Fibroblast of pulmonary artery (primary cell): ENCODE results near the gene ARSH.
"Not testable (repeated sequence)": the region's sequence is repeated elsewhere in the genome, so short reads cannot be mapped to it uniquely, and the experiment has no call there.

Experiments
- DNase-seq: peaks from one replicate; pipeline ENCODE4 v3.0.0-alpha.2; 2010; ENCODE audit warnings: low read depth
- H3K4me3 ChIP-seq: replicated peaks from 2 replicates; pipeline ENCODE4 v1.5.1; 2011; ENCODE audit warnings: low read depth, mild to moderate bottlenecking, control low read depth, low read length, moderate library complexity
- TF ChIP-seq, protein P1 (sequence below): IDR thresholded peaks from 2 replicates; pipeline ENCODE4 v1.5.1; 2011; ENCODE audit warnings: mild to moderate bottlenecking, control low read depth, low read length, inconsistent platforms; ENCODE audit errors: missing control alignments

ARSH gene

DNA sequence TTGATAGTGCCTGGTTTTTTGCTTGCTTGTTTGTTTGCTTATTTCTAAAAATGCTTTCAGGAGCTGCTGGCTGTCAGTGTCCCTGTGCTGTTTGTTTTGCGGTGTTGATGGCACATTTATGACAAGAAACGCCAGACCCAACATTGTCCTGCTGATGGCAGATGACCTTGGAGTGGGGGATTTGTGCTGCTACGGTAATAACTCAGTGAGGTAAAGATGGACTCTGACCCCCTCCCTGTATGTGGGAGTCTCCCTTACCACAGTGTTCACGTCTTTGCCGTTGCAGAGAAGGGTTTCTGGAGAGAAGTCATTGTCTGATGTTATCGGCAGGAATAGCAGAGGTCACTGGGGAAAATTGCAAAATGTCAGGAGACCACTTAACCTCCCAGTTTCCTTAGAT is at the start of gene ARSH:
Gene ARSH (plus strand): TSS at position 52 of the 400 bp plus-strand sequence. CDS start 67 bp downstream, at position 119.
- DNase-seq, result no peak
- no peak within 1 kb of the TSS for H3K4me3 ChIP-seq

DNA sequence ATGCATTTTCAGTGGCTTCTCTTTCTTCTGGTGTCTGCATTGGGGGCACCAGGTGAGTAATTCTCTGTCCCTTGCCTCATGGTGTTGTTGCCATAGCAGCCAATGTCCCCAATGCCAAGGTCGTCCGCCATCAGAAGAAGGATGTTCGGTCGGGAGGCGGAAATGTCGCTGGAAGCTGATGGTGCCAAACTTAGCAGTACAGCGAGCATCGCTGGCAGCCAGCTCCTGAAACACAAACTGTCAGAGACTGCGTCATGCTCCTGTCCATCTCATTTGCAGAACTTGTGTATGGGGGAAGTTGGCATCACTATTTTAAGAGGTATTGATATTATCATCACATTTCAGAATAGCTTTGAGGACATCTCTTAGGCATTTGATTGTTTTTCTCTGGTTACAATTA is 48.1 kb upstream of the ARSH start:
- no peak for DNase-seq
- TF ChIP-seq, protein P1, sequence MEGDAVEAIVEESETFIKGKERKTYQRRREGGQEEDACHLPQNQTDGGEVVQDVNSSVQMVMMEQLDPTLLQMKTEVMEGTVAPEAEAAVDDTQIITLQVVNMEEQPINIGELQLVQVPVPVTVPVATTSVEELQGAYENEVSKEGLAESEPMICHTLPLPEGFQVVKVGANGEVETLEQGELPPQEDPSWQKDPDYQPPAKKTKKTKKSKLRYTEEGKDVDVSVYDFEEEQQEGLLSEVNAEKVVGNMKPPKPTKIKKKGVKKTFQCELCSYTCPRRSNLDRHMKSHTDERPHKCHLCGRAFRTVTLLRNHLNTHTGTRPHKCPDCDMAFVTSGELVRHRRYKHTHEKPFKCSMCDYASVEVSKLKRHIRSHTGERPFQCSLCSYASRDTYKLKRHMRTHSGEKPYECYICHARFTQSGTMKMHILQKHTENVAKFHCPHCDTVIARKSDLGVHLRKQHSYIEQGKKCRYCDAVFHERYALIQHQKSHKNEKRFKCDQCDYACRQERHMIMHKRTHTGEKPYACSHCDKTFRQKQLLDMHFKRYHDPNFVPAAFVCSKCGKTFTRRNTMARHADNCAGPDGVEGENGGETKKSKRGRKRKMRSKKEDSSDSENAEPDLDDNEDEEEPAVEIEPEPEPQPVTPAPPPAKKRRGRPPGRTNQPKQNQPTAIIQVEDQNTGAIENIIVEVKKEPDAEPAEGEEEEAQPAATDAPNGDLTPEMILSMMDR, result no peak
- H3K4me3 ChIP-seq, result no peak overlapping the region

More for the DNA sequence above, at the start of gene ARSH:
- TF ChIP-seq, protein P1, result no peak

DNA sequence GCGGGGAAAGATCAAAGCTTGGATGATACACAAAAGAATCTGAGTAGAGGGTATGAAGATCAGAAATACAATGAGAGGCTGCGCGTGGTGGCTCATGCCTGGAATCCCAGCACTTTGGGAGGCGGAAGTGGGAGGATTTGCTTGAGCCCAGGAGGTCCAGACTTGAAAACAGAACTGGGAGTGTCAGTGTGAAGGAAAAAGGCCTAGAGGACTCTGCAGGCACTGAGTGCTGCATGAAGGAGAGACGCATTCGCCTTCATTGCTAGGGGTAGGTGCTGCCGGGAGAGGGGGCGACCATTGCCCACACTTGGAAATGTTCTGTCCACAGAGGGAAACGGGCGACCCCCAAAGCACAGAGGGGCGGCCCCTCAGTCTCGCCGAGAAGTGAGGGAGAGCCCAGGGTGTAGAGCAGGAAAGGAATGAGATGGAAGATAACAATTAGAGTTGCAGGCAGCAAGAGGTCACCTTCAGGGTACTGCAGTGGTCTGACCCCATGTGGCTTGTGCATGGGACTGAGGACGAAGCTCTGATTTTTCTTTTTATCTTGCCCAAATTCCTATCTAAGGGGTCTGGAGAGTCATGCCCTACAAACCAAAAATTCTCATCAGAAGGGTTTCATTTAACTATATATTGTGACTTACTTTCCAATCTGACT is 45.4 kb upstream of the ARSH start:
- TF ChIP-seq, protein P1, result no peak
- no peak overlapping the region for H3K4me3 ChIP-seq
- no peak for DNase-seq

GRCh38 chrX:2962381-2962780 is 44.0 kb upstream of the ARSH start:
- DNase-seq, result no peak
- H3K4me3 ChIP-seq, result no peak overlapping the region
- TF ChIP-seq, protein P1, result no peak

DNA sequence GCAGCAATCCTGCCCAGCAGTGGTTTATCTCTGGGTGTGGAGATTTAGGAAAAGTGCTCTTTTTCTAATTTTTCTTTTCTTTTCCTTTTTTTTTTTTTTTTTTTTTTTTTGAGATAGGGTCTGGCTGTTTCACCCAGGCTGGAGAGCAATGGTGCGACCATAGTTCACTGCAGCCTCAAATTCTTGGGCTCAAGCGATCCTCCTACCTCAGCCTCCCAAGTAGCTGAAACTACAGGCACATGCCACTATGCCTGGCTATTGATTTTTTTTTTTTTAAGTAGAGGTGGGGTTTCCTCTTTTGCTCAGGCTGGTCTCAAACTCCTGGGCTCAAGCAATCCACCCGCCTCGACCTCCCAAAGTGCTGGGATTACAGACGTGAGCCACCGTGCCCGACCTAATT is 42.9 kb upstream of the ARSH start:
- H3K4me3 ChIP-seq, result not testable (repeated sequence)

DNA sequence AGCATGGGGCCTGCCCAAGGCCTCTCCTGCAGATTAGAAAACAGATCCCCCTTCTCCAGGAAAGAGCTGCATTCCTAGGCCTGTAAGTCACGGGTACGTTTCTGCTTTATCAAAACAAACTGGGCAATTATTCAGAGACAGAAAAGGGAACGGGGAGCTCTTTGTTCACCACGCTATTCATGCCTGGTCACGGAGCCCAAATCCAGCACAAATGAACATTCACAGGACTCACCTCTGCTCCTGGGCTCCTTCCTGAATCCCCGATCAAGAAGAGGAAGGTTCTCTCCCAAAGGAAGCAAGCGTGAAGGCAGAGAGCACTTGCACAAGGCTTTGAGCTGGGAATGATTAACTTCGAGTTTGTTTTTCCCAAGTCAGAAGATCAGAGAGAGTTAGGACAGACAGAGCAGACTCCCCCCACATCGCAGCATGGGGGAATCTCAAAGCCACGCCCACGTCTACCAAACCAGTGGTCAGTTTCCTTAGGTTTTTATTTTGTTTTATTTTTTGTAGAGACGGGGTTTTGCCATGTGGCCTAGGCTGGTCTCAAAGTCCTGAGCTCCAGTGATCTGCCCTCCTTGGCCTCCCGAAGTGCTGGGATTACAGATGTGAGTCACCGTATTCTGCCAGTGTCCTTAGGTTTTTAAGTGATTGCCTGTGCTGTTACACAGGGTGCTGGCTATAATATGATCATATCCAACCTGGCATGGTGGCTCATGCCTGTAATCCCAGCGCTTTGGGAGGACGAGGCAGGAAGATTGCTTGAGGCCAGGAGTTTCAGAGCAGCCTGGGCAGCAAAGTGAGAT is 42.2 kb upstream of the ARSH start:
- DNase-seq, result peak; percentile 55
- not testable (repeated sequence) for H3K4me3 ChIP-seq

More for the DNA sequence above, 42.9 kb upstream of the ARSH start:
- DNase-seq, result not testable (repeated sequence)

DNA sequence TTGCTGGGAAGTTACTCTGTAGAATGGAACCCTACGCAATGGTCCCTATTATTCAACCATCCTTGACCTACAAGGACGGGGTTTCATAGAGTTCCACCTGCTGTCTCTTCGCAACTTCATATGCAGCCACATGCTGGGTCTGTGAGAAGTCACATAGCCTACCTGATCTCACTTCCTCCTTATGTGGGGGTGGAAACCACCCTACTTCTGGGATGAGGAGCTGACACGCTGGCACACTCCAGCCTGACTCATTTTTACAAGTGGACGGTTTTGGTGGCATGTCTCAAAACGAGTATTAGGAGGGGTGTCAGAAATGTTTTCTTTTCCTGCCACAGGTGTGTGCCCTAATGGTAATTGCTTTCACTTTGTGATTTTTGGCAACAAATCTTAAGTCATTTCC is 40.4 kb upstream of the ARSH start:
- DNase-seq, result no peak
- TF ChIP-seq, protein P1, result no peak
- no peak overlapping the region for H3K4me3 ChIP-seq

GRCh38 chrX:2967012-2967411 is 39.3 kb upstream of the ARSH start:
- no peak for DNase-seq
- TF ChIP-seq, protein P1, result no peak
- no peak overlapping the region for H3K4me3 ChIP-seq
